GM23338 (cell line): ENCODE measurements around the gene BRK1. TPM values are rescaled to one million over a fixed set of nuclear protein-coding genes. Genes with fewer than 3 reads are reported as not detected.
"Not testable (repeated sequence)": the region's sequence is repeated elsewhere in the genome, so short reads cannot be mapped to it uniquely, and the experiment has no call there.

Source experiments
- ATAC-seq: fragments of 200-7000 bp; cut with Tn5 transposase; 3 replicates; pipeline ENCODE4 v1.9.1; 2020
- DNase-seq: peaks from one replicate; pipeline ENCODE4 v3.0.0-alpha.2; 2015; ENCODE audit warnings: low spot score
- H2AFZ ChIP-seq: fragments of 200-600 bp; sonication (generic); 2 replicates; pipeline ENCODE4 v1.8.0; 2016; ENCODE audit warnings: antibody characterized with exemption, mild to moderate bottlenecking, moderate library complexity
- H3F3A ChIP-seq: fragments of 200-600 bp; sonication (generic); replicated peaks from 2 replicates; pipeline ENCODE4 v1.8.0; 2017; ENCODE audit warnings: antibody characterized with exemption, mixed run types, low read depth
- H3K27ac ChIP-seq: fragments of 200-600 bp; sonication (generic); 2 replicates; pipeline ENCODE4 v1.6.1; 2016; ENCODE audit warnings: low read depth
- H3K27me3 ChIP-seq: fragments of 200-600 bp; sonication (generic); 2 replicates; pipeline ENCODE4 v1.8.0; 2016; ENCODE audit warnings: mild to moderate bottlenecking, mixed run types, moderate library complexity; ENCODE audit not compliant: insufficient read depth
- H3K36me3 ChIP-seq: fragments of 200-600 bp; sonication (generic); 2 replicates; pipeline ENCODE4 v1.8.0; 2016; ENCODE audit warnings: mild to moderate bottlenecking; ENCODE audit not compliant: insufficient read depth
- H3K4me1 ChIP-seq: fragments of 200-600 bp; sonication (generic); 2 replicates; pipeline ENCODE4 v1.8.0; 2016; ENCODE audit warnings: mild to moderate bottlenecking, moderate library complexity; ENCODE audit not compliant: insufficient read depth
- H3K4me2 ChIP-seq: fragments of 200-600 bp; sonication (generic); 2 replicates; pipeline ENCODE4 v1.7.1; 2017; ENCODE audit warnings: mixed run types
- H3K4me3 ChIP-seq: fragments of 200-600 bp; sonication (generic); 2 replicates; pipeline ENCODE4 v1.6.1; 2016; ENCODE audit warnings: mixed run types
- H3K79me2 ChIP-seq: fragments of 200-600 bp; sonication (generic); replicated peaks from 2 replicates; pipeline ENCODE4 v1.8.0; 2017; ENCODE audit warnings: mild to moderate bottlenecking; ENCODE audit not compliant: insufficient read depth
- H3K9me2 ChIP-seq: fragments of 200-600 bp; sonication (generic); 2 replicates; pipeline ENCODE4 v1.8.0; 2017; ENCODE audit not compliant: insufficient read depth
- H4K20me1 ChIP-seq: fragments of 200-600 bp; sonication (generic); replicated peaks from 2 replicates; pipeline ENCODE4 v1.8.0; 2017; ENCODE audit warnings: mild to moderate bottlenecking; ENCODE audit not compliant: insufficient read depth
- H3K27ac Mint-ChIP-seq: 2 replicates; pipeline ENCODE4 v1.8.0; 2020; ENCODE audit warnings: inconsistent platforms, mild to moderate bottlenecking, moderate library complexity, mixed read lengths
- H3K27me3 Mint-ChIP-seq: 3 replicates; pipeline ENCODE4 v1.8.0; 2022; ENCODE audit warnings: low read depth, mild to moderate bottlenecking, moderate library complexity, mixed read lengths, inconsistent platforms; ENCODE audit not compliant: insufficient read depth, poor library complexity
- H3K36me3 Mint-ChIP-seq: 3 replicates; pipeline ENCODE4 v1.8.0; 2021; ENCODE audit warnings: low read depth, mild to moderate bottlenecking, inconsistent platforms, moderate library complexity, mixed read lengths
- H3K4me1 Mint-ChIP-seq: 3 replicates; pipeline ENCODE4 v1.8.0; 2020; ENCODE audit warnings: mild to moderate bottlenecking, inconsistent platforms, mixed read lengths
- H3K4me3 Mint-ChIP-seq: 3 replicates; pipeline ENCODE4 v1.8.0; 2021; ENCODE audit warnings: moderate library complexity, mild to moderate bottlenecking, inconsistent platforms, mixed read lengths
- H3K9me3 Mint-ChIP-seq: 3 replicates; pipeline ENCODE4 v1.8.0; 2020; ENCODE audit warnings: moderate library complexity, mild to moderate bottlenecking, inconsistent platforms, mixed read lengths
- CREB1 ChIP-seq: fragments of 250-450 bp; sonication (Bioruptor Pico); IDR thresholded peaks from 2 replicates; pipeline ENCODE4 v1.5.0; 2020; ENCODE audit warnings: low read depth, mild to moderate bottlenecking, moderate library complexity
- NANOG ChIP-seq: IDR thresholded peaks from 2 replicates; pipeline ENCODE4 v1.6.1; 2016; ENCODE audit warnings: antibody characterized with exemption, borderline replicate concordance
- STAT1 ChIP-seq: IDR thresholded peaks from one replicate; pipeline ENCODE4 v1.6.1; 2016; ENCODE audit warnings: antibody characterized with exemption; ENCODE audit not compliant: unreplicated experiment
- ZNF331 ChIP-seq: fragments of 250-450 bp; sonication (Bioruptor Pico); IDR thresholded peaks from 2 replicates; pipeline ENCODE4 v1.5.0; 2020; ENCODE audit warnings: low read depth, mild to moderate bottlenecking, moderate library complexity
- polyA plus RNA-seq: library from polyadenylated mRNA; unstranded; fragments of >200 nt; fragmentation: Nextera tagmentation; extraction: Ambion mirVana; gene quantifications from 2 replicates; pipeline ENCODE4 v1.2.1, GENCODE V29; 2016
- total RNA-seq: library from RNA; depleted of rRNA; stranded (reverse); fragments of >200 nt; shearing (Covaris generic); gene quantifications from 2 replicates; pipeline ENCODE4 v1.2.3, GENCODE V29; 2014
- TF ChIP-seq, protein P1 (sequence below): IDR thresholded peaks from one replicate; pipeline ENCODE4 v1.6.1; 2018; ENCODE audit warnings: antibody characterized with exemption; ENCODE audit not compliant: unreplicated experiment
- TF ChIP-seq, protein P2 (sequence below): fragments of 250-450 bp; sonication (Bioruptor Pico); IDR thresholded peaks from 2 replicates; pipeline ENCODE4 v1.5.0; 2020; ENCODE audit warnings: mild to moderate bottlenecking, moderate library complexity

The BRK1 gene
- total and polyA plus RNA-seq, 2 experiments from 2014 or later: 130 to 165 TPM

DNA sequence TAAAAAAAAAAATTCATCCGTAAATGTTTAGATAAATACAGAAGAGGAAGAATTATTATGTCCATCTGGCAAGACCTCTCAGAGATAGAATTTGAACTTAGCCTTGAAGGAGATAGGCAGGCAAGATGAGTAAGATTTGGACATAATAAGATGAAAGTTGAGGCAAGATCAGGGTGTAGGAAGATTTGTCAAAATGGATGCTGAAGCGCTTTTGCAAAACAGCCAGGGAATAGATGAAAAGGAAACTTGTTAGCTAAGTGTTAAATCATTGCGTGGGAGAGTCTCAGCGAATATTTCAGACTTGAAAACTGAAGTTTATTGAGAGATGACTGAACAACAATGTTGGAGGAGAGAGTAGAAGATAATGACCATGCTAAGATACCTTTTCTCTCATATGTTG, 7.2 kb downstream of the BRK1 start:
- Mint-ChIP-seq H3K36me3 (peaks cover 49% of the 10 kb centered on the region), H3K27me3 (no peaks in the 10 kb centered on the region), H3K9me3 (no peaks in the 10 kb centered on the region), H3K4me3 (no peak overlapping the region), H3K27ac (no peak overlapping the region), H3K4me1 (no peaks in the 10 kb centered on the region)
- Histone ChIP-seq H4K20me1 (peaks cover 20% of the 10 kb centered on the region; the same call in 1 of the 2 replicates), H3K27ac (no peak overlapping the region), H3K79me2 (peaks cover 64% of the 10 kb centered on the region), H2AFZ (no peak overlapping the region), H3K4me1 (no peaks in the 10 kb centered on the region), H3K9me2 (no peaks in the 10 kb centered on the region), H3F3A (no peaks in the 10 kb centered on the region), H3K4me3 (no peak overlapping the region), H3K4me2 (no peak overlapping the region), H3K27me3 (no peaks in the 10 kb centered on the region), H3K36me3 (peaks cover 15% of the 10 kb centered on the region; the same call in 1 of the 2 replicates)
- TF ChIP-seq, protein P1, sequence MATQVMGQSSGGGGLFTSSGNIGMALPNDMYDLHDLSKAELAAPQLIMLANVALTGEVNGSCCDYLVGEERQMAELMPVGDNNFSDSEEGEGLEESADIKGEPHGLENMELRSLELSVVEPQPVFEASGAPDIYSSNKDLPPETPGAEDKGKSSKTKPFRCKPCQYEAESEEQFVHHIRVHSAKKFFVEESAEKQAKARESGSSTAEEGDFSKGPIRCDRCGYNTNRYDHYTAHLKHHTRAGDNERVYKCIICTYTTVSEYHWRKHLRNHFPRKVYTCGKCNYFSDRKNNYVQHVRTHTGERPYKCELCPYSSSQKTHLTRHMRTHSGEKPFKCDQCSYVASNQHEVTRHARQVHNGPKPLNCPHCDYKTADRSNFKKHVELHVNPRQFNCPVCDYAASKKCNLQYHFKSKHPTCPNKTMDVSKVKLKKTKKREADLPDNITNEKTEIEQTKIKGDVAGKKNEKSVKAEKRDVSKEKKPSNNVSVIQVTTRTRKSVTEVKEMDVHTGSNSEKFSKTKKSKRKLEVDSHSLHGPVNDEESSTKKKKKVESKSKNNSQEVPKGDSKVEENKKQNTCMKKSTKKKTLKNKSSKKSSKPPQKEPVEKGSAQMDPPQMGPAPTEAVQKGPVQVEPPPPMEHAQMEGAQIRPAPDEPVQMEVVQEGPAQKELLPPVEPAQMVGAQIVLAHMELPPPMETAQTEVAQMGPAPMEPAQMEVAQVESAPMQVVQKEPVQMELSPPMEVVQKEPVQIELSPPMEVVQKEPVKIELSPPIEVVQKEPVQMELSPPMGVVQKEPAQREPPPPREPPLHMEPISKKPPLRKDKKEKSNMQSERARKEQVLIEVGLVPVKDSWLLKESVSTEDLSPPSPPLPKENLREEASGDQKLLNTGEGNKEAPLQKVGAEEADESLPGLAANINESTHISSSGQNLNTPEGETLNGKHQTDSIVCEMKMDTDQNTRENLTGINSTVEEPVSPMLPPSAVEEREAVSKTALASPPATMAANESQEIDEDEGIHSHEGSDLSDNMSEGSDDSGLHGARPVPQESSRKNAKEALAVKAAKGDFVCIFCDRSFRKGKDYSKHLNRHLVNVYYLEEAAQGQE: no peak
- TF ChIP-seq CREB1 (CRISPR knock-in tag) (no peak), STAT1 (no peak), ZNF331 (no peak), NANOG (no peak)
- TF ChIP-seq, protein P2, sequence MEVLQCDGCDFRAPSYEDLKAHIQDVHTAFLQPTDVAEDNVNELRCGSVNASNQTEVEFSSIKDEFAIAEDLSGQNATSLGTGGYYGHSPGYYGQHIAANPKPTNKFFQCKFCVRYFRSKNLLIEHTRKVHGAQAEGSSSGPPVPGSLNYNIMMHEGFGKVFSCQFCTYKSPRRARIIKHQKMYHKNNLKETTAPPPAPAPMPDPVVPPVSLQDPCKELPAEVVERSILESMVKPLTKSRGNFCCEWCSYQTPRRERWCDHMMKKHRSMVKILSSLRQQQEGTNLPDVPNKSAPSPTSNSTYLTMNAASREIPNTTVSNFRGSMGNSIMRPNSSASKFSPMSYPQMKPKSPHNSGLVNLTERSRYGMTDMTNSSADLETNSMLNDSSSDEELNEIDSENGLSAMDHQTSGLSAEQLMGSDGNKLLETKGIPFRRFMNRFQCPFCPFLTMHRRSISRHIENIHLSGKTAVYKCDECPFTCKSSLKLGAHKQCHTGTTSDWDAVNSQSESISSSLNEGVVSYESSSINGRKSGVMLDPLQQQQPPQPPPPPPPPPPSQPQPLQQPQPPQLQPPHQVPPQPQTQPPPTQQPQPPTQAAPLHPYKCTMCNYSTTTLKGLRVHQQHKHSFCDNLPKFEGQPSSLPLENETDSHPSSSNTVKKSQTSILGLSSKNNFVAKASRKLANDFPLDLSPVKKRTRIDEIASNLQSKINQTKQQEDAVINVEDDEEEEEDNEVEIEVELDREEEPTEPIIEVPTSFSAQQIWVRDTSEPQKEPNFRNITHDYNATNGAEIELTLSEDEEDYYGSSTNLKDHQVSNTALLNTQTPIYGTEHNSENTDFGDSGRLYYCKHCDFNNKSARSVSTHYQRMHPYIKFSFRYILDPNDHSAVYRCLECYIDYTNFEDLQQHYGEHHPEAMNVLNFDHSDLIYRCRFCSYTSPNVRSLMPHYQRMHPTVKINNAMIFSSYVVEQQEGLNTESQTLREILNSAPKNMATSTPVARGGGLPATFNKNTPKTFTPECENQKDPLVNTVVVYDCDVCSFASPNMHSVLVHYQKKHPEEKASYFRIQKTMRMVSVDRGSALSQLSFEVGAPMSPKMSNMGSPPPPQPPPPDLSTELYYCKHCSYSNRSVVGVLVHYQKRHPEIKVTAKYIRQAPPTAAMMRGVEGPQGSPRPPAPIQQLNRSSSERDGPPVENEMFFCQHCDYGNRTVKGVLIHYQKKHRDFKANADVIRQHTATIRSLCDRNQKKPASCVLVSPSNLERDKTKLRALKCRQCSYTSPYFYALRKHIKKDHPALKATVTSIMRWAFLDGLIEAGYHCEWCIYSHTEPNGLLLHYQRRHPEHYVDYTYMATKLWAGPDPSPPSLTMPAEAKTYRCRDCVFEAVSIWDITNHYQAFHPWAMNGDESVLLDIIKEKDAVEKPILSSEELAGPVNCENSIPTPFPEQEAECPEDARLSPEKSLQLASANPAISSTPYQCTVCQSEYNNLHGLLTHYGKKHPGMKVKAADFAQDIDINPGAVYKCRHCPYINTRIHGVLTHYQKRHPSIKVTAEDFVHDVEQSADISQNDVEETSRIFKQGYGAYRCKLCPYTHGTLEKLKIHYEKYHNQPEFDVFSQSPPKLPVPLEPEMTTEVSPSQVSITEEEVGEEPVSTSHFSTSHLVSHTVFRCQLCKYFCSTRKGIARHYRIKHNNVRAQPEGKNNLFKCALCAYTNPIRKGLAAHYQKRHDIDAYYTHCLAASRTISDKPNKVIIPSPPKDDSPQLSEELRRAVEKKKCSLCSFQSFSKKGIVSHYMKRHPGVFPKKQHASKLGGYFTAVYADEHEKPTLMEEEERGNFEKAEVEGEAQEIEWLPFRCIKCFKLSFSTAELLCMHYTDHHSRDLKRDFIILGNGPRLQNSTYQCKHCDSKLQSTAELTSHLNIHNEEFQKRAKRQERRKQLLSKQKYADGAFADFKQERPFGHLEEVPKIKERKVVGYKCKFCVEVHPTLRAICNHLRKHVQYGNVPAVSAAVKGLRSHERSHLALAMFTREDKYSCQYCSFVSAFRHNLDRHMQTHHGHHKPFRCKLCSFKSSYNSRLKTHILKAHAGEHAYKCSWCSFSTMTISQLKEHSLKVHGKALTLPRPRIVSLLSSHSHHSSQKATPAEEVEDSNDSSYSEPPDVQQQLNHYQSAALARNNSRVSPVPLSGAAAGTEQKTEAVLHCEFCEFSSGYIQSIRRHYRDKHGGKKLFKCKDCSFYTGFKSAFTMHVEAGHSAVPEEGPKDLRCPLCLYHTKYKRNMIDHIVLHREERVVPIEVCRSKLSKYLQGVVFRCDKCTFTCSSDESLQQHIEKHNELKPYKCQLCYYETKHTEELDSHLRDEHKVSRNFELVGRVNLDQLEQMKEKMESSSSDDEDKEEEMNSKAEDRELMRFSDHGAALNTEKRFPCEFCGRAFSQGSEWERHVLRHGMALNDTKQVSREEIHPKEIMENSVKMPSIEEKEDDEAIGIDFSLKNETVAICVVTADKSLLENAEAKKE: no peak
- no peak for ATAC-seq
- no peak for DNase-seq

DNA sequence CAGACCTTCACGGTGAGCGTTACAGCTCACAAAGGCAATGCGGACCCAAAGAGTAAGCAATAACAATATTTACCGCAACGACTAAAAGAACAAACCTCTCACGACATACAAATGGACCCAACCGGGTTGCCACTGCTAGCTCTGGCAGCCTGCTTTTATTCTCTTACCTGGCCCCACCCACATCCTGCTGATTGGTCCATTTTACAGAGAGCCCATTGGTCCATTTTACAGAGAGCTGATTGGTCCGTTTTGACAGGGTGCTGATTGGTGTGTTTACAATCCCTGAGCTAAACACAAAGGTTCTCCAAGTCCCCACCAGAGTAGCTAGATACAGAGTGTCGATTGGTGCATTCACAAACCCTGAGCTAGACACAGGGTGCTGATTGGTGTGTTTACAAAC, 20.4 kb downstream of the BRK1 start:
- H3K4me3 ChIP-seq, H3K9me2 ChIP-seq, H2AFZ ChIP-seq, H3K27ac Mint-ChIP-seq, H3K36me3 ChIP-seq, H4K20me1 ChIP-seq, H3K4me1 Mint-ChIP-seq, H3K4me1 ChIP-seq, DNase-seq, H3K79me2 ChIP-seq, ATAC-seq, H3K27ac ChIP-seq, H3K4me3 Mint-ChIP-seq, H3K36me3 Mint-ChIP-seq, H3K9me3 Mint-ChIP-seq, H3F3A ChIP-seq, H3K27me3 ChIP-seq, H3K27me3 Mint-ChIP-seq, H3K4me2 ChIP-seq: not testable (repeated sequence)
